SKM-1 treated with dmso at 0.1 percent for 144 hours (cell line): Measurements from ENCODE around the gene HCFC1.

Source experiments
- DNase-seq: peaks from one replicate; lab custom pipeline; 2025; ENCODE audit not compliant: unreplicated experiment; lab: John Stamatoyannopoulos, UW

HCFC1 gene

GRCh38 chrX:153925739-153926551 lies 45.7 kb downstream of the HCFC1 start, which contains the start of gene ARHGAP4:
Gene ARHGAP4 (minus strand): TSS chrX:153926264. CDS start chrX:153926202, 62 bp downstream.
- no peak for DNase-seq

- no peak for DNase-seq
These were observed 46.3 kb downstream of the HCFC1 start for GRCh38 chrX:153925387-153925738.

- DNase-seq = no peak
These were observed 47.3 kb downstream of the HCFC1 start for GRCh38 chrX:153924149-153924861.

- no peak for DNase-seq
These were observed 48.4 kb downstream of the HCFC1 start for GRCh38 chrX:153922932-153923857.

- no peak for DNase-seq
These were observed 49.8 kb downstream of the HCFC1 start for GRCh38 chrX:153921511-153922446.

GRCh38 chrX:153921070-153921469 lies 50.5 kb downstream of the HCFC1 start:
- no peak for DNase-seq

GRCh38 chrX:153920546-153920945 lies 51.1 kb downstream of the HCFC1 start:
- DNase-seq = no peak

GRCh38 chrX:153919281-153919680 lies 52.3 kb downstream of the HCFC1 start:
- no peak for DNase-seq

- no peak for DNase-seq
These were observed 53.7 kb downstream of the HCFC1 start for GRCh38 chrX:153917869-153918268.

GRCh38 chrX:153913701-153914100 lies 57.9 kb downstream of the HCFC1 start:
- DNase-seq = no peak

GRCh38 chrX:153913211-153913610 lies 58.4 kb downstream of the HCFC1 start:
- DNase-seq = no peak

- no peak for DNase-seq
These were observed 59.8 kb downstream of the HCFC1 start for GRCh38 chrX:153911798-153912197.

- DNase-seq = no peak
These were observed 61.2 kb downstream of the HCFC1 start for GRCh38 chrX:153910446-153910845.

- DNase-seq = no peak
These were observed 61.6 kb downstream of the HCFC1 start for GRCh38 chrX:153909980-153910360.

- DNase-seq = no peak
These were observed 62.3 kb downstream of the HCFC1 start for GRCh38 chrX:153909024-153909979.

- no peak for DNase-seq
These were observed 63.3 kb downstream of the HCFC1 start for GRCh38 chrX:153908219-153908860.

- no peak for DNase-seq
These were observed 64.2 kb downstream of the HCFC1 start for GRCh38 chrX:153907456-153907855.

GRCh38 chrX:153906126-153906917 lies 65.3 kb downstream of the HCFC1 start:
- DNase-seq = no peak
